ENCODE results near the gene CBY3. TPM values are rescaled to one million over a fixed set of nuclear protein-coding genes. Genes with fewer than 3 reads are reported as not detected.
"Not testable (repeated sequence)": the region's sequence is repeated elsewhere in the genome, so short reads cannot be mapped to it uniquely, and the experiment has no call there.

CBY3 gene
- total and polyA plus RNA-seq, 9 donors: 0.65 TPM; not detected in 8

DNA sequence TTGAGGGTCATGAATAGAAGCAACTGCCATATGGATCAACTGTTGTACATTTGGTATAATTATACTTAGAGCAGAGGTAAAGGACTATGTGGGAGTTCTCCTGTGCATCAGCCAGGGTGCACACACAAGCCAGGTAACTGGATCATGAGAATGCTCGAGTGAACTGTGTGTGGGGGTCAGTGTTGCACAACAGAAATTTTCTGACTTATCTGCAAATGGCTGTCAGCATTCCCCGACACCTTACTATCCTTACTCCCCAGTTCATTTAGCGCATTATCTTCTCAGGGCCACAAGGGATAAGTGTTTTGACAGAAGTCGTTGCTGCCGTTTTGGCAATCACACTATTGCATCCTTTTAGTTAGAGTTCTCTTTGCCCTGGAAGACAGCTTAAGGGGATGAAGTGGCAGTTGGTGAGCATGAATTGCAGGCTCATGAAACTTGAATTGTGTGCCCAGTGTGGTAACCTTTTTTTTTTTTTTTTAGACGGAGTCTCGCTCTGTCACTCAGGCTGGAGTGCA, 19.6 kb upstream of the CBY3 start:
- intact Hi-C loops (cut with DNase I): no loop called here
- TF ChIP-seq CTCF (IDR thresholded peaks at IDR 0.05): no peak
- TF ChIP-seq POLR2A (IDR thresholded peaks at IDR 0.05): no peak
- TF ChIP-seq EP300 (IDR thresholded peaks at IDR 0.05): no peak
- Histone ChIP-seq H3K9me3 (no peaks in the 10 kb centered on the region), H3K27ac (no peak overlapping the region), H3K4me1 (ENCODE audit: insufficient read depth) (peaks cover 10% of the 10 kb centered on the region), H3K27me3 (no peaks in the 10 kb centered on the region), H3K4me3 (peak overlapping the region; percentile 91), H3K36me3 (no peaks in the 10 kb centered on the region)
- 32 to 39% (median 32%) methylated on average over 7 of the region's 7 CpGs for WGBS, 3 donors
- DNase-seq: no peak

- H3K9me3 ChIP-seq: no peaks in the 10 kb centered on the region
- peak overlapping the region; percentile 75 to 94 for H3K27ac ChIP-seq
- no peaks in the 10 kb centered on the region for H3K36me3 ChIP-seq
- 1% methylated on average over 19 of the region's 19 CpGs for WGBS, 3 donors
- intact Hi-C loops (cut with DNase I): loop anchor here in 1 of 4 donors (2.0 kb wide), 1 partner anchor 33 kb away; the partner anchor contains the start of gene MAML1
- DNase-seq: no peak
- H3K4me3 ChIP-seq: peak overlapping the region; percentile 91
- TF ChIP-seq CTCF (IDR thresholded peaks at IDR 0.05) (no peak), EP300 (IDR thresholded peaks at IDR 0.05) (no peak)
- no peaks in the 10 kb centered on the region for H3K27me3 ChIP-seq
- peaks cover 10% of the 10 kb centered on the region for H3K4me1 ChIP-seq (ENCODE audit: insufficient read depth)
Measured at GRCh38 chr5:179699616-179700237, 18.9 kb upstream of the CBY3 start.

DNA sequence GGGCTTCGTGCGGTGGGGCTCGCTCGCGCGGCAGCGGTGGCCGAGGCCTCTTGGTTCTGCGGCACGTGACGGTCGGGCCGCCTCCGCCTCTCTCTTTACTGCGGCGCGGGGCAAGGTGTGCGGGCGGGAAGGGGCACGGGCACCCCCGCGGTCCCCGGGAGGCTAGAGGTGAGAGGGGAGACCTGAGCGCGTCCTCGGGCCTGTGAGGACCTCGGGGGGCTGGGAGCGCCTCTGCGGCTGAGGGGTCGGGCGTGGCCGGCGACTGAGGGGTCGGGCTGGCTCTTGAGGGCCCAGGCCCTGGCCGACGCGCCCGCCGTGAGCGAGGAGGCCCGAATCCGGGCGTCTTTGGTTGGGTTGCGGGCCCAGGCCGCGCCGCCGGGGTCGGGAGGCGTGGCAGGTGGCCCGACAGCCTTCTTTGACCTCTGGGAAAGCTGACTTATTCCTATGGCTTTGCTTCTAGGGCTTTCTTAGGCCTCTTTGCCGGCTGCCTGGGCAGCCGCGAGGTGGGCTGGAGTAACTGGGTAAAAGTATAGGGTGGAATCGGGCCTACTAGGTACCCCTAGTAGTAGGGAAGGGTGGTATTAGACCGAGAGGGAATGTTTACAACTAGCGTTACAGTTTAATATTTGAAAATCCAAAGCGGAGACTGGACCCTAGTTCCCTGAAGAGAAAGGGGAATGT, 18.2 kb upstream of the CBY3 start, which contains the start of gene CANX:
CANX (plus strand) TSS at position 33 of the 681 bp plus-strand sequence. CDS start 6,715 bp downstream, outside the sequence.
- H3K4me1 ChIP-seq (ENCODE audit: insufficient read depth): peaks cover 10% of the 10 kb centered on the region
- H3K36me3 ChIP-seq: no peaks in the 10 kb centered on the region
- no peak for DNase-seq
- TF ChIP-seq CTCF (IDR thresholded peaks at IDR 0.05) (no peak), EP300 (IDR thresholded peaks at IDR 0.05) (no peak), POLR2A (IDR thresholded peaks at IDR 0.05) (peak; percentile 75)
- WGBS, 3 donors: 0% methylated on average over 31 to 58 of the region's 58 CpGs
- intact Hi-C loops (cut with DNase I): loop anchor here in 1 of 4 donors (2.0 kb wide), 1 partner anchor 34 kb away; the partner anchor contains the start of gene MAML1
- H3K27ac ChIP-seq: peak within 1 kb of the TSS; percentile 75 to 94
- no peaks in the 10 kb centered on the region for H3K9me3 ChIP-seq
- H3K4me3 ChIP-seq: peak within 1 kb of the TSS; percentile 91
- no peaks in the 10 kb centered on the region for H3K27me3 ChIP-seq

DNA sequence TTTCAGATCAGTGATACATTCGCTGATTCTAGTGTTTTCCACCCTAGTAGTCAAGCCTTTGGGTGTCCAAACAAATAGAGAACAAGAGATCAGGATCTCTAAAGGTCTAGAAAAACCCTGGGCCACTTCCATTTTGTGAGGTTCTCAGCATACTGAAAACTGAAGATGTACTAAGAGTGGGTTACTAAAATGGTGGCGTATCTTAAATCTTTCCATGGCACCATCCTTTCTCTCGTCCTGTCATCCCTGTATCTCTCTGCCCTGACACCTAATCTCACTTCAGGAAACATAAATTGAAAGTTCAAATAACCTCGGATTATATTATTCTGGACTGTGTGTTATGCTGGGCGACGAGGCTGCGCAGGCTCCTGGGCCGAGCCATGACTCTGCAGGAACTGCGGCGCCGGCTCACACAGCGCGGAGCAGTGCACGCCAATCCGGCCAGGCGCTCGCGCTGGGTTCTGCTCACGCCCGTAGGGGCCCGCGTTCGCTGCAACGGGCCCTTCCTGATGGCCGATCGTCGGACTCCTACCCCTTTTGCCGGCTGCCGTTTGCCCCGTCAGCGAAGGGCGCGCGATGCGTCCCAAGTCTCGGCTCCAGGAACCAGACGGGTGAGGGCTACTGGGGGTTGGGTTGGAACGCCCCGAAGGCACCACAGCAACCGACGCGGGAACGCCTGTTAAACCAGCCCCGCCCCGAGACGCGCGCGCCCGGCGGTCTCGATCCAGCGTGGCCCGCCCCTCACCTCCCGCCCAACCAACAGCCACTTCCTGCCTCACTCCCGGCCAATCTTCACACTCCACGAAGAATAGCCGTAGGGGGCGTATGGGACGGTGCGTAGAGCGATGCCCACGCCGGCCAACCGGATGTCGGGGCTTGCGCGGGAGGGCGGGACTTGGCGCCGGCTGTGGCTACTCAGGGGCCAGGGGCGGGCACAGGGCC, 17.4 kb upstream of the CBY3 start:
- Histone ChIP-seq H3K4me3 (peak overlapping the region; percentile 91), H3K27me3 (no peaks in the 10 kb centered on the region), H3K9me3 (no peaks in the 10 kb centered on the region), H3K36me3 (no peaks in the 10 kb centered on the region), H3K27ac (peak overlapping the region; percentile 22 to 94), H3K4me1 (ENCODE audit: insufficient read depth) (peaks cover 9% of the 10 kb centered on the region)
- TF ChIP-seq EP300 (IDR thresholded peaks at IDR 0.05): no peak
- TF ChIP-seq CTCF (IDR thresholded peaks at IDR 0.05): peak in 1 of 3 donors; percentile 13
- peak; percentile 71 for TF ChIP-seq POLR2A (IDR thresholded peaks at IDR 0.05)
- WGBS, 3 donors: 1 to 2% (median 2%) methylated on average over 54 to 72 of the region's 72 CpGs
- intact Hi-C loops (cut with DNase I): loop anchor here in 1 of 4 donors (2.0 kb wide), 1 partner anchor 35 kb away; the partner anchor contains the start of gene MAML1
- peak; percentile 98 to 99 (median 99) for DNase-seq

GRCh38 chr5:179697543-179697942, 16.7 kb upstream of the CBY3 start:
- H3K27me3 ChIP-seq; H3K4me3 ChIP-seq; intact Hi-C loops (cut with DNase I); H3K9me3 ChIP-seq; H3K36me3 ChIP-seq; H3K4me1 ChIP-seq (ENCODE audit: insufficient read depth): not testable (repeated sequence)
- peak in 2 of 5 donors; percentile 31 to 40 for DNase-seq
- WGBS, 3 donors: 93 to 94% (median 94%) methylated on average over 15 of the region's 15 CpGs
- H3K27ac ChIP-seq: peak overlapping the region; percentile 22 to 86
